Stimulated activated CD8-positive, alpha-beta memory T cell treated with anti-CD3 and anti-CD28 coated beads, Interleukin-15, amount 100 ng/mL, for 4 hours (primary cell): ENCODE results near the gene STUB1.
A peak's percentile ranks its signal among the peaks of the same experiment; 100 is the strongest.
"Not testable (repeated sequence)": the region's sequence is repeated elsewhere in the genome, so short reads cannot be mapped to it uniquely, and the experiment has no call there.

Experiments used
- DNase-seq, 2 donors: peaks; one replicate each; pipeline ENCODE4 v3.0.0-alpha.2; 2020; ENCODE audit warnings: low read depth in 2 of 2

STUB1 gene

DNA sequence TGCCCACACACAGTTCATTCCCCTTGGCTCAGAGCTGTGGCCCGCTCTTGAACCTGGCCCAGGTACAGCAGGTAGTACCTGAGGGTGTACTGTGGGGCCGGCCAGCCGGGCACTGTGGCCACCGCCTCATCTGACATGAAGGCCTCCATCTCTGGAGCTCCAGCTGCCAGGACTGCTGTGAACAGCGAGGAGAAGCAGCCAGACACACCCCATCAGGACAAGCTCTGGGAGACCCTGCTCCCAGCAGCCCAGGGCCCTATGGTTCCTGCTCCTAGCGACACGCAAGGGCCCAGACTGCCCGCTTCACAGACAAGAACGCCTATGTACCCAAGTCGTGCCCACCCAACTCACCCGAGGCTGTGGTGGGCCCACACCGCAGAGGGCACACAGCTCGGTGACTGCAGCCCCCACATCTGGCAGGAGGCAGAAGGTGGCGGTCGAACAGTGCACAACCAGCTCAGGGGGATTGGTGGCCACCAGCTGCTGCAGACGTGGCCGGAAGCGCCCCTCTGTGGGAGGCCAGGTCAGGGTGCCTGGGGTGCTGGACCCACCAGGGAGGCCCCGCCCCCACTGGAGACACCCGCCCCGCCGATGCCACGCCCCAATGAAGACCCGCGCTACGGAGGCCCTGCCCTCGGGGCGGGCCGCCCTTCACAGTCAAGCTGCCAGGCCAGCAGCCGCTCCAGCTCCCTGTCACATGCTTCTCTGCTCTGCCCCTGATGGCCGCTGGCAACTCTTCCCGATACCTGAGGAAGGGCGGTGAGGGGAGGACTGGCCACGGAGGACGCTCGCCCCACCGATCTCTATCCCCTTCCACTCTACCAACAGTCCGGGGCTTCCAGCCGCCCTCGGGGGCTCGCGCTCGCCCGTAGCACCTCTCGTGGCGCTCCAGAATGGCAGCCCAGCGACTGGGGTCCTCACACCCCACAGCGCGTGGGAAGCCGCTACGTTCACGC, 1.1 kb upstream of the STUB1 start:
- peak in 1 of 2 donors; percentile 23 for DNase-seq

DNA sequence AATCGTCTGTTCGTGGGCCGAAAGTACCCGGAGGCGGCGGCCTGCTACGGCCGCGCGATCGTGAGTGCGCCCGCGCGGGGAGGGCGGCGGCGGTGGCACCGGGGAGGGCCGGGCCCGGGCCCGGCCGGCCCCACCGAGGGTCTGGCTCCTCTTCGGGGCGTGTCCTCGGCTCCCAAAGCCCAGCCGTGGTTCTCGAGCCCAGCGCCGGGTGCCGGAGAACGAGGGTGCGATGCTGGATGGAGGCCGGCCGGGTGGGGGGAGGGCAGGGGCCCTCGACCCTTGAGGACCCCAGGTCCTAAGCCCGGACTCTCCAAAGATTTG, 375 bp downstream of the STUB1 start:
- DNase-seq = no peak

DNA sequence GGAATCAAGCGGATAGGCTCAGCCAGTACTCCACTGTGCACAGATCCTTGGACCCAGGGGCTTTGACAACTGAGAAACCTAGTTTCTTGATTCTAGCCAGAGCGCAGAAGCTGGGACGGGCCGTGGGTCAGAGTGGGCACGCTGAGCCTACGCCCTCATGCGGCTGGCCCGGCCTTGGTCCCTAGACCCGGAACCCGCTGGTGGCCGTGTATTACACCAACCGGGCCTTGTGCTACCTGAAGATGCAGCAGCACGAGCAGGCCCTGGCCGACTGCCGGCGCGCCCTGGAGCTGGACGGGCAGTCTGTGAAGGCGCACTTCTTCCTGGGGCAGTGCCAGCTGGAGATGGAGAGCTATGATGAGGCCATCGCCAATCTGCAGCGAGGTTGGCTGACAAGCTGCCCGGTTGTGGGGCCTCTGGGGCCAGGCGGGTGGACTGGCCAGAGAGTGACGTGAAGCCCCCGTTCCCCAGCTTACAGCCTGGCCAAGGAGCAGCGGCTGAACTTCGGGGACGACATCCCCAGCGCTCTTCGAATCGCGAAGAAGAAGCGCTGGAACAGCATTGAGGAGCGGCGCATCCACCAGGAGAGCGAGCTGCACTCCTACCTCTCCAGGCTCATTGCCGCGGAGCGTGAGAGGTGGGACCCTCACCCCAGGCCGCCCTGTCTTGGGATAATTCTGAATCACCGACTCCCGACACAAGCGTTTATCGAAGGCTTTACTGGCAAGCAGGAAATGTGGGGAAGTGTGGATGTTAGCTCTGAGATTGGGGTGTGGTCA, 946 bp downstream of the STUB1 start:
- DNase-seq = no peak

GRCh38 chr16:681746-682427, 1.7 kb downstream of the STUB1 start:
- no peak for DNase-seq

DNA sequence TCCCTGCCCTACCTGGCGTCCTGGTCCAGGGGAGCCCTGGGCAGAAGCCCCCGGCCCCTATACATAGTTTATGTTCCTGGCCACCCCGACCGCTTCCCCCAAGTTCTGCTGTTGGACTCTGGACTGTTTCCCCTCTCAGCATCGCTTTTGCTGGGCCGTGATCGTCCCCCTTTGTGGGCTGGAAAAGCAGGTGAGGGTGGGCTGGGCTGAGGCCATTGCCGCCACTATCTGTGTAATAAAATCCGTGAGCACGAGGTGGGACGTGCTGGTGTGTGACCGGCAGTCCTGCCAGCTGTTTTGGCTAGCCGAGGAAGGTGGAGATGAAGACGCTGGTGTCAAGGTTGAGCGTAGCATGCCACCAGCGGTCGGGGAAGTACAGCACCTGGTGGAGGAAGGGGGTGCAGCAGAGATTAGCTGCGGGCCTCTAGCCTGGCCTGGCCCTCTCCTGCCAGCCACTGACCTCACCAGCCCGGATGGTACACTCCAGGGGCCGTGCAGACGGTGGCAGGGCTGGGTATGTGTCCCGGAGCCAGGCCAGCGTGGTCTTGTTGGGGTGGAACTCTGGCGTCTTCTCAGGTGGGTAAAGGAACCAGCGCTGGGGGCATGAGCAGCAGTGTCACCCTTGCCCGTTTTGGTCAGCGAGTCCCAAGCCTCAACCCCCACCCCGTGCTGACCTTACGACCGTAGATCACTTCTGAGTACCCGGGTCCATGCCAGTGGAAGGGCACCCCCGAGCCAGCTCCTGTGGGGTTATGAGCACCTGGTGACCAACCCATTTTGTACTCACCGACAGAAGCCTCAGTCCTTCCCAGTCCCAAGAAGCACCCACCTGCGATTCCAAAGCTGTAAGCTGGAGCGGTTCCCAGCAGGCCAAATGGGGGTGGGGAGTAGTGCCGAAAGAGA, 2.5 kb downstream of the STUB1 start:
- DNase-seq = no peak

GRCh38 chr16:683396-684070, 3.3 kb downstream of the STUB1 start:
- DNase-seq = no peak

- DNase-seq = peak; percentile 91 to 94
Measured at GRCh38 chr16:684071-684794, 4.0 kb downstream of the STUB1 start, which contains the start of gene JMJD8. Gene JMJD8, minus strand, starts transcription at chr16:684334. Its CDS starts 15 bp downstream, at chr16:684319.

DNA sequence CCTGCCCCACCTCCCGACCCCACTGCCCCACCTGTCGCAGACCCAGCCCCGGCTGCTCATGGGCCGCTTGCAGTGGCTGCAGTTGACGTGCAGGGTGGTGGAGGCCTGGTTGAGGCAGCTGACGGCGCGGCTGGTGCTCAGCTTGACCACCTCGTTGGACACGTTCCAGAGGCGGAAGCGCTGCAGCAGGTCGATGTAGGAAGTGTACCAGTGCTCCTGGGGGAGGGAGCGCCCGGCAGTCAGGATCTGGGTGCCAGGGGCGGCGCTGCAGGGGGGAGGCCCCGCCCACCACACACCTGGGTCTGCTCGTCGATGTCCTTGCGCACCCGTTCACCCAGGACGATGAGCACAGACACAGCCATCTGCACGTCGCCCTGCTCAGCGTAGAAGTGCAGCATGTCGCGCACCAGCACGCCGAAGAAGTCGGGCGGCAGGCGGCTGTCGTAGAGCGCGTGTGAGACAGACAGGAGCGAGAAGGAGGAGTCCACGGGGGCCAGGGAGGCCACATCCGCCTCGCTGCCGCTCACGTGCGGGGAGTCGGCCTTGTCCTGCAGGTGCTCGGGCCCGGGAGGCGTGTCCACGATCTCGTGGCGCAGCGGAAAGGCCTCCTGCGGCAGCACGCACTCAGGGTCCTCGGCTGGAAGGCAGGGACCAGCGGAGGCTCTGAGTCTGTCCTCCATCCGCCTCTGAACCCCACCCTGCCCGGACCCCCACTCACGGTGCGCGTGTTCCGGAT, 4.9 kb downstream of the STUB1 start:
- no peak for DNase-seq

DNA sequence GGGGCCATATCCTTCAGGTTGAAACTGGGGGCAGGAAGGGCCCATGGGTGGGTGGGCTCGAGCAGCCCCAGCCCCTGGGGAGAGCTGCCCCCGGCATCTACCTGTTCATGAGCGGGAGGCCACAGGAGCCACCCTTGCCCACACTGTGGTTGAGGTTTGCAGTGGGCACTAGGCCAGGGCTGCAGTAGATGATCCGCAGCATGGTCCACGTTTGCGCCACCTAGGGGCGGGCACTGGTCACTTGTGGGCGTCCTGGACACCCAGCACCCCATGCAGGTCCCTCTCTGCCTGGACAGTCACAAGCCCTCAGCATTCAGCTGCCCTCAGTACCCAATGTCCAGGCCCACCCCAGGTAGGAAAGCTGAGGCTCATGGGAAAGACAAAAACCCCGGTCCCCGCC, 5.8 kb downstream of the STUB1 start:
- no peak for DNase-seq

- no peak for DNase-seq
Measured at GRCh38 chr16:686459-687260, 6.5 kb downstream of the STUB1 start.

DNA sequence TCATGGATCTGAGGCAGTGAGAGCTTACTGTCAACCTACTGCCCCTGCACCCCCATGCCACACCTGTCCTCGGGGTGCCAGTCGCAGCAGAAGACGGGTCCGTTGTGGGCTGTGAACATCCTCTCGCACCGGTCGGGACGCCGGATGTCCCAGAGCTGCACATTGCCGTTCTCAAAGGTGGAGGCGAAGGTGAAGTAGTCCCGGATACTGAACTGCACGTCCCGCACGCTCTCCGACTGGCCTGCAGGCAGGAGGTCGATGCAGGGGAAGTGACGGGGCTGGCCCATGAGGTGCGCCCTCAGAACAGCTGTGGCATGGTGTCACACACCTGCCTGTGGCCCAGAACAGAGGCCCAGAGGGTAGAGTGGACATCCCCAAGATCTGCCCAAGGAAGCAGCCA, 7.3 kb downstream of the STUB1 start:
- no peak for DNase-seq

DNA sequence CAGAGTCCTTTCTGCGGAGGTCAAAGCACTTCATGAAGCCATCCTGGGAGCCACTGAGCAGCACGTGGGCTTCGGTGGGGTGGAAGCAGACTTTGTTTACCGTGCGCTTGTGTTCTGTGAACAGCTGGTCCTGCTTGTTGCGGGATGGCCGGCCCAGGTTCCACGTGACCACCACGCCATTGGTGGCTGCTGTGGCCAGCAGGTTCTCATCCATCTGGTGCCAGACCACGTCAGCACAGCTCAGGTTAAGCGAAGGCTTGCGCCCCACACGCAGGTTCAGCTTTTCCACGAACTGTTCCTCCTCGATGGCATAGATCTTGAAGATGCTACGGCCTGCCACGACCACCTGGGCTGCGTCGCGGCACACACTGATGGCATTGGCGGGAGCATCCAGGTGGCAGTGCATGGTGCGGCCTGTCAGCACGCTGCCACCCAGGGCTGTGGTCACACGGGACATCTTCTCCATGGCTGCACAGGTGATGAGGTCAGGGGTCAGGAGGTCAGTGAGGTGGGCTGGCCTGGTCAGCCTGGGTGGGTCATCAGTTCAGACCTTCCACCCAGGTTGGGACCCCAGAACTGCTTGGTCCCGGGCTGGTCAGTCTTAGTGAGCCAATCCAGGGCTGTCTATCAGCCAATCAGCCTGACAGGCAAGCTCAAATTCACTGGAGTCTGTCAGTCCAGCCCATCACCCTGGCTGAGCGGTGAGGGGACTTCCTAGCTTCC, 9.1 kb downstream of the STUB1 start:
- no peak for DNase-seq

- not testable (repeated sequence) for DNase-seq
Measured at GRCh38 chr16:691242-691641, 11.0 kb downstream of the STUB1 start.

- DNase-seq = no peak
Measured at GRCh38 chr16:692356-693108, 12.3 kb downstream of the STUB1 start.

- DNase-seq = no peak
Measured at GRCh38 chr16:693364-693763, 13.2 kb downstream of the STUB1 start.

- no peak for DNase-seq
Measured at GRCh38 chr16:693766-694165, 13.6 kb downstream of the STUB1 start.
